GM18873 (cell line): ENCODE results near the gene ITPR2.
"Not testable (repeated sequence)": the region's sequence is repeated elsewhere in the genome, so short reads cannot be mapped to it uniquely, and the experiment has no call there.

Source experiments
- ATAC-seq: cut with Tn5 transposase; IDR thresholded peaks from one replicate; pipeline ENCODE4 v1.9.1; 2021; ENCODE audit warnings: mild to moderate bottlenecking, moderate library complexity, moderate number of reproducible peaks; ENCODE audit not compliant: unreplicated experiment, low FRiP score

The ITPR2 gene

DNA sequence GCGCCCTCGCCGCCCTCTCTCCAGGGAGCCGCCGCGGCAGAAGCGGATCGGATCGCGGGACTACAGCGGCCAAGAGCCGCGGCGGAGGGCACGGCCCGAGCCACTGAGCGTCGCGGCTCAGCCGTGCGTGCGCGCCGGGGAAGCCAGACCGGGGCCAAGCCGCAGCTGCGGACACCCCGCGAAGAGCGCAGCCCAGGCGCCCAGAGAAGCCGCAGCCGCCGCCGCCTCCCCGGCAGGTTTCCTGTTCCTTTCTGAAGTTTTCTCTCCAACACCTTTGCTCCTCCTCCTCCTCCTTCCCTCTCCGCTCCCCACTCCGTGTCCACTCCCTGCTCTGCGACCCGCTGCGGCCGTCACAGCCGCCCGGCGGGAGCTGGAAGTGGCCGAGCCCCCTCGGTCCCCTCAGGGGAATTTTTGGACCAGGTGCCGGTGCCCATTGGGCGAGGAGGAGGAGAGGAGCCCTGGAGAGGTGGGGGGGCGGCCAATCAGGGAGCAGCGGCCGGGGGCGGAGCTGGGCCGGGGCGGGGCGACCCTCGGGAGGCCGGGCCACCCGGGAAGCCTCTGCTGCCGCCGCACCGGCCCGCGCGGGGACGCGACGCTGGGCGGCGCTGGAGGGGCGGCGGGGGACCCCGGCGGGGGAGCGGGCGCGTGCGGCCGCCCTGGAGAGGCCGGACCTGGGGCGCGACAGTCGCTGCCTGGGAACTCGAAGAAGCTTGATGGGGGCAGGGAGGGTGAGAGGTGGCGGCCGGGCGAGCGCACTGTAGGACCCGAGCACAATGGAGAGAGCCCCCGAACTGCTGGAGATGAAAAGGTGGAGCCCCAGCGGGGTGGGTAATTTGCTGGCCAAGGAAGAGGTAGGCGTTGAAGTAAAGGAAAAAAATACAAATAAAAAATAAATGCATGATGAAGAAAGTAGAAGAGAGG, at the start of gene ITPR2:
Gene ITPR2 (minus strand): TSS at position 373 of the 921 bp plus-strand sequence. CDS start 413 bp downstream, outside the sequence.
- ATAC-seq, result peak; percentile 72

DNA sequence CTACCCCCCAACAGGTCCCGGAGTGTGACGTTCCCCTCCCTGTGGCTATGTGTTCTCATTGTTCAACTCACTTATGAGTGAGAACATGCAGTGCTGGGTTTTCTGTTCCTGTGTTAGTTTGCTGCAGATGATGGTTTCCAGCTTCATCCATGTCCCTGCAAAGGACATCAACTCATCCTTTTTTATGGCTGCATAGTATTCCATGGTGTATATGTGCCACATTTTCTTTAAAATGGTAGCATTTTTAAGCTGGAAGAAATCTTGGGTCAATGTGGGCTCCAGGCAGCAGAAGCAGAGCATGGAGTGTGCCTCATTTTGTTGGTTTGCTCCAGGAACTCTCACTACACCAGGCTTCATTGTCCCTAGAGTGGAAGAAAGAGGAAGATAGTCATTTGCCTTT, 47.6 kb upstream of the ITPR2 start:
- ATAC-seq, result no peak

DNA sequence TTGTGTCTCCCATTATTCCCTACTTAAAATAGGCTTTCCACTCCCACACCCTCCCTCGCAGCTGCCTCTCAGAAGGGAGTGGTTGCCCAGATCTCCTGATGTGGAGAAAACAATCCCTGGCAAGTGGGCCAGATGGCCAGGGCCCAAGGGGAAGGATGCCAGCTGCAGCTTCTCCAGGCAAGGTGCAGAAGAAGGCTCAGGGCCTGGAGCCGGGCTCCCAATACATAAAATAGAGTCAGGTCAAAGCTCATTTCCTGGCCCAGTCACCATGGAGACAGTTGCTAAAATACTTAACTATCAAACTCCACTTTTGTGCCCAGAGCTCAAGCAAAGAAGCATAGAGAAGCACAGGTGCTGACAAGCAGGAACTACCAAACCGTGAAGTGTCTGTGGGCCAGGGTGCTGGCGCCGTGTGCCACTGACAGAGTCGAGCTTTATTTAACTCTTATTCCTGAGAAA, 45.7 kb upstream of the ITPR2 start:
- no peak for ATAC-seq

DNA sequence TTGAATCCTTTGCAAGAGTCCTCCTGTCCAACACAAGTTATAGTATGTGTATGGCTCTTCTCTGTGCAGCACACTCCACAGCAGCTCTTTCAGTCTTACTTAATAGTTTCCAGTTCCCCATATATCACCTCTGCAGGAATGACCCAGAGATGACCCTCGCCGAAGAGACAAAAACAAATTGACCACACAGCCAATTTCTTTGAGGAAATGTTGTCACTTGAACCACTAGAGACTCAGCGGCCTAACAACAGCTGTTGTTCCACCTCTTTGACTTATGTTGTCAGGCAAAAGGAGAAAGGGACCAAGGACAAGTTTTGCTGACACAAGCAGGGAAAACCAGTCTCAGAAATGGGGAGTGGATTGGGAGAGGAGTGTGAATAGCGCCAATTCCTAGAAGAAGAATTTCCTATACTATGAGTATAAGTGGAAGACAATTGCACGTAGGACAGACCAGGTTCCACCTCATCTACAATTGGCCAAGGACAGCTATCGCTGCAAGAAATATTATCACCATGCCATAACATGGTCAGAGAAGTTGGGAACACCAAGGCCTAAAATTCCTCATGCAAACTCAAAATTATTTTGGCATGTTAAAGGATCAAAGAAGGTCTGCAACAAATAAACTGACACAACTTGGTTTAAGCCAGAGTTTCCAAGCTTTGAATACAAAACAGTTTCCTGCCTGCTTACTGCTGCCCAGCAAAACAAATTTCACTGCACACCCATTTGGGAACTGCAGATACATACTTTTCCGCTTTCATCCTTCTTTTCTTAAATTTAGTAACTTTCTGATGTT, 41.7 kb upstream of the ITPR2 start:
- ATAC-seq, result peak; percentile 55

DNA sequence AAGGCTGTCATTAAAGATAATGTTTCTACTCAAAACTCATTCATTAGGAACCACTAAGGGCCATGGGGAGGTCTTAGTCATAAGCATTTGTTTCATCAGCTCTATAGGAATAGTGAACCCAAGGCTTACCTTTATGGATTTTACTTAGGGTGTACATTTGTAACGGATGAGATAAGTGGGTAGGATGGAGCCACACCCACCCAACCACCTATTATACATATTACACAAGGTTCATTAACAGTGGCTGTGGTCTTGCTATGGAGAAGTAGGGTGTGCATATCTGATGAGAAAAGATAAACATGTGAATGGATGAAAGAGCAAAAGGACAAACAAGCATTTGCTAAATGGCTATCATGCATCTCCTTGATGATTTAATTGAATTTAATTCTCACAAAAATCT, 39.6 kb upstream of the ITPR2 start:
- no peak for ATAC-seq

DNA sequence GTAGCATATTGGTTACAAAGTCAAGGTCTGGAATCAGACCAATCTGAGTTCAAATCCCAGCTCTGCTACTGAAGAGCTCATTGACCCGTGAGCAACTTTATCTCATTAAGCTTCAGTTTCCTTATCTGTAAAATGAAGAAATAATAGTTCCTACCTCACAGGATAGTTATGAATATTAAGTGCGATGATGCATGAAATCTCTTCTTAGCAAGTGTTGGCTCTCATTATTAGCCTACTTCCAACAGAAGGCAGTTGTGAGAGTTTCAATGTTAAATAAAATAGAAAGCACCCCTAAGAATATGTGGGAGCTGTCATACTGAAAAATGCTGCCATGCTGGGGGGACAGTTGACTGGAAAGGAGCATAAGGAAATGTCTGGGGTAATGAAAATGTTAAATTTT, 39.0 kb upstream of the ITPR2 start:
- ATAC-seq, result no peak

DNA sequence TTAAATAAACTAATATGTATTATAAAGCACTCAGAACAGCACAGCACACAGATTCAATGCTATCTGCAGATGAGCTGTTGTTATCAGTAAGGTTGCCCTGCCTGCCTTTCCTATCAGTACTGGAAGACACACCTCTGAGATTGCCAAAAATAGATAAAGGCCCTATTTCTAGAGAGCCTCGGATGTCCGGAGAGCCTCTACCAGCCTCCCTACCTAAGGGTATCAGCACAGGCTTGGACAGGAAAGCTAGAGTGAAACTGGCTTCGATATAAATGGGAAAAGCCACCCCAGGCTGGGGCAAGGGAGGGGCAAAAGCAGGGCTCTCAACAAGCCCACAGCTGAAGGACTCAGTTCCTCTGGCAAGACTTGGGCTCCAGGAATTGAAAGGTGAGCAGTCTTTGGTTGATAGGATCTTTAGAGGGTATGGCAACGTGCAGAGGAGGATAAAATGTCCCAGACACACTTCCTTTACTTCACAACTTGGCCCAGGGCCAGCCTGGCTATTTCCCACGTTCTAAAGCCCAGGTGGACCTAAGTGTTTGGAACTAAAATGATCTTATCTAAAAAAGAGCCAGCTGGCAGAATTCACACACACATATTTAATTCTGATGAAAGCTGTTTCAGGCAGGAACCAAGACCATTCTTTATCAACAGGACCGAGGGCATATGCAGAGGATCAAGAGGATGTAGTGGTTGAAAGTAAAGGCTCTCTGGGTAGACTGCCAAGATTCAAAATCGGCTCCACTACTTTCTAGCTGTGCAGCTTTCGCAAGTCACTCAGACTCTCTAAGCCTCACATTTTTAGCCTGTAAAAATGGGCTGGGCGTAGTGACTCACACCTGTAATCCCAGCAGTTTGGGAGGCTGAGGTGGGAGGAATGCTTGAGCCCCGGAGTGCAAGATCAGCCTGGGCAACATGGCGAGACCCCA, 37.8 kb upstream of the ITPR2 start:
- no peak for ATAC-seq

DNA sequence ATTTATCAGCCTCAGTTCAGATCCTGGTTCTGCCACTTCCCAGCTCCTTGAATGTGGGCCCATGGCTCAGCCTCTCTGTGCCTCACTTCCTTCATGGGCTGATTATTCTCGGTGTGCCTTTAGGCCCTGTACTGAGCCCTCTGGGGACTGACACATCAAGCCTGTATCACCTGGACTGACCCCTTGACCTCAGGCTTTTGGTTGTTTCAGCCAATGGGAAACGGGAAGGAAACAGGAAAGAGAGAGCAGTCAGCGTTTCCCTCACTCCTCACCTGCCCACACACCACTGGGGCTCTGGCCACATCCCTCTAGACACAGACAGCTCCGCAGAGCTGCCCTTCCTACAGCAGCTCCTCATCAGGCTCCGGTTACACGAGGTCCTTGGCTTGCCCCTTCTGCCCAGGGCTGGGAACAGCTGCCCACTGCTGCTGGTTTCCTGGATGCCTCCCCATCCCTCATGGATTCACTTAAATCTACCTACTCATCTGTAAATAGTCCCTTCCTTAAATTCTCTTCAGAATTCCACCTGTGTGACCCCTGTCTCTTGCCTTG, 37.0 kb upstream of the ITPR2 start:
- ATAC-seq, result no peak

DNA sequence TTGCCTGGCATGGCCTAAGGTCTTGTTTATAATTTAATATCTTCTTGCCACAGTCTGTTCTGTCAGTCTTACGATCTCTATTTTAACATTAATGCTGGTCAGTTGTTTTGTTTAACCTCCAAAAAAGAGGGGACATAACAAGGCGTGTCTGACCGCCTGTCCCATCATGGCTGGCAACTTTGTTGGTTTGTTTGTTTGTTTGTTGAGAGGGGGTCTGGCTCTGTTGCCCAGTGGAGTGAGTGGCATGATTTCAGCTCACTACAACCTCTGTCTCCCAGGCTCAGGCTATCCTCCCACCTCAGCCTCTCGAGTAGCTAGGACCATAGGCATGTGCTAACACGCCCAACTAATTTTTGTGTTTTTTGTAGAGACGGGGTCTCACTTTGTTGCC, 36.1 kb upstream of the ITPR2 start:
- no peak for ATAC-seq

DNA sequence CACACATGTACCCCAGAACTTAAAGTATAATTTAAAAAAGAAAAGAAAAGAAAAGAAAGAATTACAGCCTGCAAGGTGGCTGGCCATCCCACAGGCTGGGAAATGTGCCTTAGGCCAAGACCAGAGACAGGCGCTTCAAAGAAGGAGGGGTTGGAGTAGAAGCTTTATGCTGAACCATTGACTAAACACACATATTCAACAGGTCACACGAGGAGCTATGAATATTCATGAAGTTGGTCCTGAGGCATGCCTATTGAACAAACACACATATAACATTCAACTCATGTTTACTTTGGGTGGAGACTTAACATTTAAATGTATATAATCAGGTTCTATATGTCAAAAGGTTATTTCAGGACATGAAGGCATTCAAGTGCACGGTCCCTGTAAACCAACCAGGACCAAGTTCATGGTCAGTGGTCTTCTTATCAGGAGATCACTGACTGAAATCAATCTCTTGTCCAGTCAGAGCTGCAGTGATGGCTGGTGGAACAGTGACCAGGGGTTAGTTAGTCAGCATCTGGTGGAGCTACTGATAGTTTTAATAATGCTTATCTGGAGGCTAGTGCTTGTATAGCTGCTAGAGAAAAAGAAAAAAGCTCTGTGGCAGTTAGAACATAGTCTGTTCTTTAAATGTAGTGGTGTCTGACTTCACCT, 35.6 kb upstream of the ITPR2 start:
- ATAC-seq, result no peak

DNA sequence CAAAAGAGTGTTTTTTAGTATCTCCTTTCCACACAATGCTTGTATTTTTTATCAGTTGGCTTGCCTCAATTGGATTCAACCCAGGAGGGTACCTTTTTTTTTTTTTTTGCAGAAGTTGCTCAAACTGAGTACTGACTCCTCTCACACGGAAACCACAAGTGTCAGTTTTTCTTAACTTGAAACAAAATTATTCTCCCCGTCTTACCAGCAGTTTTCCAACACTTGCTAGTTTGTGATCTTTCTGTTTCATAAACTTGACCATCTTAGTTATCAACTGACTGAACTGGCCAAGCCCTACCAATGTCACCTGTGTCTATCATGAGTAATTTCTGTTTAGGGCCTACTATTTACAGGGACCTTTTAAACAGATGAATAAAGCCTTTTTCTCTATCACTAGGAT, 34.1 kb upstream of the ITPR2 start:
- ATAC-seq, result peak; percentile 78

DNA sequence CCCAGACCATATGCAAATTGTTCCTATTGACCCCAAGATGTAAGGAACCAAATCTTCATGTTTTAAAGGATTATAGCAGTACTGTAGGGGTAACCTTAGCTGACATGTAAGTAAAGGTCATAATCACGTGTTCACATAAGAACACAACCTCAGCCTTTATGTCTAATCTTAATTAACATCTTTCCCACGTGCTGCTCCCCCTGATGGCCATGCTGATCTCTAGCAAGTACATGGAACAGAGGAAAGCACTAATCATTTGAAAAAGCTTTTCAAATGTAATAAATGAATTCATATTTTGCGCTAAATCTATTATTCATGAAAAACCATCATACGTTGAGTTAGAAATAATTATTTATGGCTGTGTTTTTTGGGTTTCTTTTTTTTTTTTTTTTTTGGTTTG, 30.5 kb upstream of the ITPR2 start:
- no peak for ATAC-seq

DNA sequence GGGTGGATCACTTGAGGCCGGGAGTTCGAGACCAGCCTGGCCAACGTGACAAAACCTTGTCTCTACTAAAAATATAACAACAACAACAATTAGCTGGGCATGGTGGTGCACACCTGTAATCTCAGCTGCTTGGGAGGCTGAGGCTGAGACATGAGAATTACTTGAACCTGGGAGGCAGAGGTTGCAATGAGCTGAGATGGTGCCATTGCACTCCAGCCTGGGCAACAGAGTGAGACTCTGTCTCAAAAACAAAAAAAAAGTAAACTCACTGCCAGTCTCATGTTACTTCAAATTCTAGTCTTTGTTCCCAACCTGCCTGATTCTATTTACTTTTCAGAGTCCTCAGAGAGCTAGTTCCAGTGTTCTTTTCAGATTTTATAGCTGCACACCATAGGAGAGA, 29.8 kb upstream of the ITPR2 start:
- not testable (repeated sequence) for ATAC-seq

DNA sequence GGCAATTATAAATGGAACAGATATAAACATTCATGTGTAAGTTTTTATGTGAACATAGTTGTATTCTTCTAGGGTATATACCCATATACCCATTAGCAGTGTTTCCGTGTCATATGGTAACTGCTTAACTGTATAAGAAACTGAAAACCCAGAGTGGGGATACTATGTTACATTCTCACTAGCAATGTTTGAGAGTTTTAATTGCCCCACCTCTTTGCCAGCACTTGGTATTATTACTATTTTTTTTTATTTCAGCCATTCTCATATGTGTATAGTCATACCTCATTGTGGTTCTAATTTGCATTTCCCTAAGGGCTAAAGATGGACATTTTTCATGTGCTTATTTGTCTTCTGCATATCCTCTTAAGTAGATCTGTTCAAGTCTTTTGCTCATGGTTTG, 28.7 kb upstream of the ITPR2 start:
- ATAC-seq, result no peak

DNA sequence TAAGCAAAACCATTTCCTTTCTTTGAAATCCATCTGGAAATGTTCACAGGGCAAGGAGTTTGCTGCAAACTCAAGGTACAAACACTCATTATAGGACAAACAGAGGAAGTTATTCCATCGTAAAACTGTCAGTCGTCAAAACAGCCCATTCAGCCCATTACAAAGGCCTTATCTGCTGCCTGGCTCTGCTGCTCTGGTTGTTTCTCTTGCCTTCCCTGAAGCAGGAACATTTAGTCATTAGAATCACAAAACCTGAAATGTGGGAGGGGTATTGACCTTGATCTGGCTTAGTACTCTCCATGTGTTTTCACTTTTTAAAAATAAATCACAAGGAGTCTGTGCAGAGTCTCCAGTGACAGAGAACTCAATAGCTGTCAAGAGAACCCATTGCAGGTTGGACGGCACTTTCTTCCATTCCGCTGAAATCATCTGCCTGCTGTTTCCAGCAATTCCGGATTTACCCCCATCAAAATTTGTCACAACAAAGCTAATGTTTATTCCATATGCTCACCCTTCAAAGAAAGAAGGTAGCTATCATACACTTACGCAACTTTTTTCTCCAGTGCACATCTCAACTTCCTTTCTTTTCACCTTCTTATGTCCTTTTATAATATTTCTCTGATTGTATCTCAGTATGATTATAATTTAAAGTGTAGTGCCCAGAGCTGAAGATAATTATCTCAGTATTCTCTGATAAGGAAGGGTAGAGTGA, 24.6 kb upstream of the ITPR2 start:
- no peak for ATAC-seq

DNA sequence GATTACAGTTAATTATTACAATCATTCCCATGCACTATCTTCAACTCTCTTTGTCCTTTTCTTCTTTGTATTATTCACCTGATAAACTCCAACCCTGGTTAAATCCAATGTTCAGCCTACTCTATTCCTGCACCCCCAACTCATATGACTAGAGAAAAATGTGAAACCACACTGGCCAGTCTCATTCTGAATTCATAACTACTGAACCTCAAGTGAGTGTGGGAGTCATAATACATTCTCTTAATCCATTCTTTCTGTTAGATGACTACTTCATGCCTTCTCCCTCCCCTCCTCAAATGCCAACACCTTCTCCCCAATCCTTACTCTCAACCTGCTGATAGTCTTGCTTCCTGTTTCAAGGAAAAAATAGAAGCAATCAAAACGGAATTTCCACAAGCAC, 22.3 kb upstream of the ITPR2 start:
- ATAC-seq, result no peak

DNA sequence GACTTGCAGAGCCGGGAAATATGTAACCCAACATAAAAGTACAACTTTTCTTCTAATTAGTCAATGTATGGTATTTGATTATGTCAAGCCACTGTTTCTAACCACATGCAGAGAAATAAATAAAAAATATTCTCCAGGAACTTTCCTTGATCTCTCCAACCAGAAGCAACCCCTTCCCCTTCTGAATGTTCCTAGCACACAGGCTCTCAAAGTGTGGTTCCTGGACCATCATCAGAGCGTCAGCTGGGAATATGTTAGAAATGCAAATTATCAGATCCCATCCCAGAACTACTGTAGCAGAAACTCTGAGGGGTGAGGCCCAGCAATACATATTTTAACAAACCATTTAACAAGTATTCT, 21.0 kb upstream of the ITPR2 start:
- no peak for ATAC-seq

DNA sequence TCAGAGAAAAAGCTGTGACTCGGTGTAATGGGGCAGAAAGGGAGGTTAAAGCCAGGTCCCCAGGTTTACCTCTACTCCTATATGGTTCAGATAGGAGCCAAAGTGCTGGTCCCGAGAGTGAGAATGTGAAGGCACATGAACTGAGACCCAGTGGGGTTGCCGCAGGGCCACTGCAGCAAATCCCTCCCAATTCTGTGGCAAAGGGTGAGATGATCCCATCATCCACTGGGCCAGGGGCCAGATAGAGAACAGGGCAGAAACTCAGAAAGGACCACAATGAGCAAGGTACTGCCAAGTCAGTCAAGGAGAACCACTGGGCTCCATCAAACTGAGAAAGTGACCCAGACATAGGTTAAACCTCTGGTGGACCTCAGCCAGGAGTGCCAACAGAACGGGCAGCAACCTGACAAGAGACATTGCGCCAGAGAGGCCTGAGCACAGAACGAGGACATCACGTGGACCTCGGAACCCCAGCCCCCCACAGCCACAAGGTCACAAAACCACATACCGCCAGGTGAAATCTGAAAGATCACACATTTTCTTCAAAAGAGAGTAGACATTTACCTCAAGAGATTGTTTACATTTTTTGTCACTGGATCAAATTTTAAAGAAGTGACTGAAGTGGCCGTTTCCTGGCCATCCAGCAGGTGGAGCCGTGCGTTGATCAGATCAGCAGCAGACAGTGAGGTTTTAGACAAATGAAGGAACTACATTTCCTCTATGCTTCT, 20.5 kb upstream of the ITPR2 start:
- no peak for ATAC-seq
